Stimulated activated CD4-positive, alpha-beta T cell treated with anti-CD3 and anti-CD28 coated beads, TNF-alpha, amount 100 ng/mL, for 24 hours (primary cell): ENCODE data around the gene MTSS2.

Experiments
- DNase-seq, 3 experiments: peaks; one replicate each; pipeline ENCODE4 v3.0.0-alpha.2; 2020; ENCODE audit warnings: low read depth in 3 of 3

The MTSS2 gene

GRCh38 chr16:70685938-70686375, at the start of gene MTSS2:
TSS of gene MTSS2 (minus strand) at chr16:70686053. CDS start at chr16:70685791, 262 bp downstream.
- peak in 1 of 3 experiments; percentile 18 for DNase-seq

GRCh38 chr16:70735141-70735979, 49.5 kb upstream of the MTSS2 start:
- no peak for DNase-seq

GRCh38 chr16:70734522-70735095, 48.8 kb upstream of the MTSS2 start:
- DNase-seq: no peak

- no peak for DNase-seq
These were observed 45.1 kb upstream of the MTSS2 start for GRCh38 chr16:70730944-70731343.

- no peak for DNase-seq
These were observed 44.2 kb upstream of the MTSS2 start for GRCh38 chr16:70730031-70730430.

- no peak for DNase-seq
These were observed 43.4 kb upstream of the MTSS2 start for GRCh38 chr16:70729292-70729691.

- DNase-seq: no peak
These were observed 42.3 kb upstream of the MTSS2 start for GRCh38 chr16:70728150-70728549.

- no peak for DNase-seq
These were observed 41.1 kb upstream of the MTSS2 start for GRCh38 chr16:70726892-70727361.

GRCh38 chr16:70725912-70726828, 40.3 kb upstream of the MTSS2 start:
- DNase-seq: no peak

GRCh38 chr16:70725024-70725911, 39.4 kb upstream of the MTSS2 start:
- DNase-seq: no peak

GRCh38 chr16:70724146-70725023, 38.5 kb upstream of the MTSS2 start:
- DNase-seq: no peak

- no peak for DNase-seq
These were observed 37.9 kb upstream of the MTSS2 start for GRCh38 chr16:70723740-70724145.

- DNase-seq: no peak
These were observed 35.5 kb upstream of the MTSS2 start for GRCh38 chr16:70721202-70721963.

GRCh38 chr16:70720425-70721201, 34.8 kb upstream of the MTSS2 start:
- no peak for DNase-seq

GRCh38 chr16:70717065-70717464, 31.2 kb upstream of the MTSS2 start:
- DNase-seq: no peak

GRCh38 chr16:70715860-70716357, 30.1 kb upstream of the MTSS2 start:
- no peak for DNase-seq

GRCh38 chr16:70715055-70715858, 29.4 kb upstream of the MTSS2 start:
- DNase-seq: no peak
